GM18502 (cell line): ENCODE measurements around the gene TTC27.
A peak's percentile ranks its signal among the peaks of the same experiment; 100 is the strongest.
"Not testable (repeated sequence)": the region's sequence is repeated elsewhere in the genome, so short reads cannot be mapped to it uniquely, and the experiment has no call there.

Experiments used
- ATAC-seq: cut with Tn5 transposase; IDR thresholded peaks from one replicate; pipeline ENCODE4 v1.9.1; 2021; ENCODE audit warnings: mild to moderate bottlenecking; ENCODE audit not compliant: unreplicated experiment, poor library complexity

TTC27 gene

GRCh38 chr2:32718752-32719151 lies 90.9 kb downstream of the TTC27 start:
- no peak for ATAC-seq

GRCh38 chr2:32719430-32719829 lies 91.6 kb downstream of the TTC27 start:
- ATAC-seq, result no peak

- no peak for ATAC-seq
Measured at GRCh38 chr2:32719933-32720716, 92.3 kb downstream of the TTC27 start.

- no peak for ATAC-seq
Measured at GRCh38 chr2:32720771-32721170, 92.9 kb downstream of the TTC27 start.

GRCh38 chr2:32721376-32721775 lies 93.5 kb downstream of the TTC27 start:
- no peak for ATAC-seq

- no peak for ATAC-seq
Measured at GRCh38 chr2:32723467-32724079, 95.7 kb downstream of the TTC27 start.

- not testable (repeated sequence) for ATAC-seq
Measured at GRCh38 chr2:32726678-32727077, 98.8 kb downstream of the TTC27 start.

- ATAC-seq, result no peak
Measured at GRCh38 chr2:32727157-32727556, 99.3 kb downstream of the TTC27 start.

- not testable (repeated sequence) for ATAC-seq
Measured at GRCh38 chr2:32730958-32731357, 103.1 kb downstream of the TTC27 start.

- ATAC-seq, result no peak
Measured at GRCh38 chr2:32732120-32732519, 104.3 kb downstream of the TTC27 start.

- ATAC-seq, result no peak
Measured at GRCh38 chr2:32732912-32733472, 105.1 kb downstream of the TTC27 start.

GRCh38 chr2:32735348-32735747 lies 107.5 kb downstream of the TTC27 start:
- ATAC-seq, result no peak

GRCh38 chr2:32738939-32739338 lies 111.1 kb downstream of the TTC27 start:
- ATAC-seq, result no peak

GRCh38 chr2:32739664-32740063 lies 111.8 kb downstream of the TTC27 start:
- ATAC-seq, result no peak

- no peak for ATAC-seq
Measured at GRCh38 chr2:32741575-32741974, 113.7 kb downstream of the TTC27 start.

- no peak for ATAC-seq
Measured at GRCh38 chr2:32742376-32742775, 114.5 kb downstream of the TTC27 start.

GRCh38 chr2:32743480-32744236 lies 115.8 kb downstream of the TTC27 start:
- peak; percentile 76 for ATAC-seq

GRCh38 chr2:32745191-32745590 lies 117.3 kb downstream of the TTC27 start:
- ATAC-seq, result no peak

- ATAC-seq, result no peak
Measured at GRCh38 chr2:32745675-32746074, 117.8 kb downstream of the TTC27 start.

GRCh38 chr2:32746669-32747068 lies 118.8 kb downstream of the TTC27 start:
- no peak for ATAC-seq

GRCh38 chr2:32748158-32748557 lies 120.3 kb downstream of the TTC27 start:
- ATAC-seq, result no peak
